DMS53 (cell line): ENCODE data around the gene AGPAT1.
"Not testable (repeated sequence)": the region's sequence is repeated elsewhere in the genome, so short reads cannot be mapped to it uniquely, and the experiment has no call there.

Experiments
- DNase-seq: peaks from one replicate; lab custom pipeline; 2025; lab: John Stamatoyannopoulos, UW

AGPAT1 gene

DNA sequence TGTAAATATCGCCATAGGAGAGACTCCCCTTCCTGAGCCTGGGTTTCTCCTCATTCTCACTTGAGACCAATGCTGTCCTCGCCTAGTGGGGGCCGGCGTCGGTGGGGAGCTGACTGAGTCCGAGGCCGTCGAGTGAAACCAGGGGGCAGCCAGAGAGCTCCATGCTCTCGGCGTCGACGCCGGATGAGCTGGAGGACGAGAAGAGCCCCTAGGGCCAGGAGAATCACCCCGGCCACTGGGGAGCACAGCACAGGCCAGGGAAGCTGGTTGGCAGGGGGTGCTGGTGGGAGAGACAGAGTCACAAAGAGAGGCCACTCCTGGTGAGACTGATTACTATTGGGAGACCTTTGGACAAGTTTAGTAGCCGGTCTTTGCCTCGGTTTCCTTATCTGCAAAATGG, 23.0 kb upstream of the AGPAT1 start:
- no peak for DNase-seq

DNA sequence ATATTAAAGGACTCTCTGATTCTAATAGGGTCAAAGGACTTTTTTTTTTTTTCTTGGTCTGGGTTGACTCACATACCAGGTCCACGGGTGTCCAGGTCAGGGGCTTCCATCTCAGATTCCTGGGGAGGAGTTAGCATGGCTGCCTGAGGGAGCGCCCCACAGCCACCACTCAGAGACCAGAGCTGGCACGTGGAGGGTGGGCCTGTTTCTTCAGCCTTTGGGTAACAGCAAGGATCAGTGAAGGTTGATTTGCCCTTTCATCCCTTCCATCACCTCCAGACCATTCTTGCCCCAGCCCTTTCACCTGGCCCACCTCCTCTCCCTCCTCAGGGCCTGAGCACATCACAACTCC, 22.4 kb upstream of the AGPAT1 start:
- DNase-seq, result no peak

DNA sequence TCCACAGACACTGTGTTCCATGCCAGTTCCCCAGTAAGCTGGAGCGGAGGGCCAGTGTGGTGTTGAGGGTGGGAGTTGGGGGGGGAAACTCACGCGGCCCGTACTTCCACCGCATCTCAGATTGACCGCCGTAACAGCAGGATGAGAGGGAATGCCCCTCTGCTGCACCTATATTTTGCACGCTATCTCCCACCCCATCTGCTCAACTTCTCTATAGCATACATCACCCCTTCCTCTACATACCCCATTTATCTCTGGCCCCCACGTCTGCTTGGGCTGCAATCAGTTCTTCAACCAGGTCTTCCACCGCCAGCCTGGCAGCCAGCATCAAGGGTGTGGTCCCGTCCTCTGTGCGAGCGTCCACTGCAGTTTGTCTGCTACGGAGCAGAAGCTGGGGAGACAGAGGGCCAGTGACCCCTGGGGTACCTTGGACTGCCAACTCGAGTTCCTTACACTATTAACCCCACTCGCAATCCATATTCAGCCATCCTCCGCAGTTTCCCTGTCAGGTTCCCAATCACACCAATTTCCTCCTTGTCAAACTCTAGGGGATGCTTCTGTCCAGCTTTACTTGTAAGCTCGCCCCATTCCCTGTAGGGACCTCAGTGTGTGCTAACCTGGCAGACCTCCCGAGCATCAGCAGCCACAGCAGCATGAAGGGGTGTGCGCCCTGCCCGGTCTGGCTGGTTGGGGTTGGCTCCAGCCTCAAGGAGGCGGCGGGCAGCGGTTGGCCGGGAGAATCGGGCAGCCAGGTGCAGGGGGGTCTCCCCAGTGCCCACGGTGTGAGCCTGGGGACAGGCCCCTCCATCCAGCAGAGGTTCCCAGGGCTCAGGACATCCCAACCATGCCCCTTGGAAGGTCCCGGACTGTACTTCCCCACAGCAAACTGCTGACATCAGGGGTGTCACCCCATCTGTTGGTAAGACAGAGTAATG, 21.1 kb upstream of the AGPAT1 start:
- peak; percentile 66 for DNase-seq

DNA sequence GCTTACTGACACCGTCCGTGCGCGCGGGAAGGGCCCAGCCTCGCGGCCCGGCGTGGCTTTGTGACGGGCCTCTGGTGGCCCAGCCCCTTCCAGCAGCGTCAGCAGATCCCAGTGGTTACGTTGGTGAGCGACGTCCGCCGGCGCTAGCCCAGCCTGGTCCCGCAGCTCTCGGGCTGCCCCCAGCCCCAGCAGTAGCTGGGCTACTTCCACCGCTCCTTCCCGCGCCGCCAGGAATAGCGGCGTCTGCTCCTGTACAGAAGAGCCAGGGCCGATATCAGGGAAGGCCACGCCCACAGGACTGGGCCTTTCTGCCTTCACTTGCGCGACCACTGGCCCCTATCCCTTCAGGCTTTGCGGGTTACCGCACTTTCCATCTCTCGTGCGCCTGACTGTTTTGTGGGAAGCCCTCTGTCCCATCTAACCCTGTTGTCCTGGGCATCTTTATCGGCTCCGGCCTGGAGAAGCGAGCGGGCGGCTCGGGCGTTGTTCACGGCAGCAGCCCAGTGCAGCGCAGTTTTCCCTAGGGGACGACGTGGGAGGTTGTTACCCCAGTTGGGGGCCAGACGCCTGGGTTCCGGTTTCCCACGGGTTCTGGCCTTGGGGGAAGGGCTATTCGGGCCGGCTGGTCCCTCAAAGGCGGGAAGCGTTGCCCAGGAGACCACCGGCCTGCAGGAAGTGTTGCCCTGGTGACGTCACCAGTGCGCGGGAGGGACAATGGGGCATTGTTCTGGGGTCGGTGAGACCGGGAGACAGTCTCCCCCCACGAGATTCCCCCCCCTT, 20.2 kb upstream of the AGPAT1 start:
- peak; percentile 91 for DNase-seq

DNA sequence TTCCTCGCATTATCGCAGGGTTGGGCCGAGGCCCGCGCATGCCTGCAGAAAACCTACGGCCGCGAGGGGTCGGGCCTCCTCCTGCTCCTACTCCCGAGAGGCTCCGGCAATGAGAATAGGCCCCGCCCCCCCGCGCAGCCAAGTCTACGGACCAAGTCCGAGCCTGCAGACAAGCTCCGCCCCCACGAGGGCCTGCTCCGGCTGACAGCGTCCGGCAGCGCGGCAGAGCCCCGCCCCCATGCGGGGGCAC, 19.7 kb upstream of the AGPAT1 start:
- DNase-seq, result peak; percentile 100

DNA sequence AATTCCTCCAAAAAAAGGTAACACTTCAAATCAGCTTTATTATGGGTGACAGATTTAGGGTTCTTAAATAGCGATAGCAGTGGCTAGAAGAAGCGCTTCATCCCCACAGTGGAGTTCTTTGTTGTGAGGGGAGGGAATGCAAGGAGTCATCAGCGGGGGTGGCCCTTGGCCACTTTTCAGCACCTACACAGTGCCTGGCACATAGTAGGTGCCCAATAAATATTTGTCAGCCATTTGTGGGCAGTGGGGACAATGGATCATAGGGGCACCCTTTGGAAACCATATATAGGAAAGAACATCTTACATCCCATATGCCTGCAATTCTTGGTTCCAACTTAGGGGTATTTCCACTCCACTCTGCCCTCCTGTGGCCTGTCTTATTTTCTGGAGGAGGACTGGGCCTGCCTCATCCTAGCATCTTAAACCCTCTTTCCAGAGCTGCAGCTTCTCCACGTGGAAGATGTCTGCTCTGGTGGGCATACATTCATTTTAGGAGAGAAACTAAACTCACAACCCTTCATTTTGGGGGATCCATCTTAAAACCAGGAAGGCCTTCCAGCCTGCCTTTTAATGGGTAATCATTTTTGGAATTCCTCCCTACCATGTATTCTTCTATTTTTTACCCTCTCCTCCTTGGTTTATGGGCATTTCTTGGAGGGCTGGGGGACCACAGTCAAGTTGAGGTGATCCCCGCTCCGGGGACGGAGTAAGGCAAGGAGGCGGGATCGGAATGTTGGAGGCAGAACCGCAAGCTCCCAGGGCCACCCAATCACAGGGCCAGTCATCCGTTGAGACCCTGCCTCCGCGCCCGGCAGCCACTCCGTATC, 19.2 kb upstream of the AGPAT1 start:
- DNase-seq, result peak; percentile 61

DNA sequence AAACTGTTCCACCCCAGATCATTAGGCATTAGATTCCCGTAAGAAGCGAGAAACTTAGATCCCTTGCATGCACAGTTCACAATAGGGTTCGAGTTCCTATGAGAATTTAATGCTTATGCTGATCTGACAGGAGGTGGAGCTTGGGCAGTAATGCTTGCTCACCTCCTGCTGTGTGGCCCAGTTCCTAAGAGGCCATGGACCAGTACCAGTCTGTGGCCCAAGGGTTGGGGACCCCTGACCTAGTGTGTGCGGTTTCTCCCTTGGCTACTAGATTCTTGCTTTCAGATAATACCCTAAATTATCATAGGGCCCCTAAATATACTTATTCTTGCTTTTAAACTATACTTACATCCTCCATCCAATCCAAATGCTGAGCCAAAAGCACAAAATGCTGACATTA, 18.5 kb upstream of the AGPAT1 start:
- no peak for DNase-seq

DNA sequence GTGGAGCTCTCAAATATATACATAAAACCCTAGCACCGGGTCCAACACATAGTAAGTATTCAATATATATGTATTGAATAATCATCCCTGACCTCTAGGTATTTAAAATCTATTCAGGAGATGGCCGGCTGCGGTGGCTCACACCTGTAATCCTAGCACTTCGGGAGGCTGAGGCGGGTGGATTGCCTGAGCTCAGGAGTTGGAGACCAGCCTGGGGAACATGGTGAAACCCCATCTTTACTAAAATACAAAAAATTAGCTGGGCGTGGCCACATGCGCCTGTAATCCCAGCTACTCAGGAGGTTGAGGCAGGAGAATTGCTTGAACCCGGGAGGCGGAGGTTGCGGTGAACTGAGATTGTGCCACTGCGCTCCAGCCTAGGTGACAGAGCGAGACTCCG, 17.2 kb upstream of the AGPAT1 start:
- not testable (repeated sequence) for DNase-seq

DNA sequence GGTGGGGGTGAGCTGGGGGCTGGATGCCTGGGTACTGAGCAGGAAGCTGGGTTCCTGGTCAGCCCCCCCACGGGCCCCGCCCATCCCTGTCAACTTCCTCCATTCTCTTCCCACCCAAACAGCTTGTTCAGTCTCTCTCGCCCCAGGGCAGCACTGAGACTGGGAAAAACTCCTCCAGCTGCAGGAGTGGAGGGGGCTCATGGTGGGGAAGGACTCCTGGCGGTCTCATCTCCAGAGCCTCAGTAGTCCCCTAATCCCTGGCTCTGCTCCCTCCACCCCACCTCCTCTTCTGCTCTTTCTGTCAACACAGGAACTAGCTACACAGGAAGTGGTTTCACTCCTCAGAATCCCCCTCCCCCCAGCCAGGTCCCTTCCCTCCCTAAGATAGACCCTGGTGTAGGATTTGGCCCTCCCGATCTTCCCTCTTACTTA, 16.7 kb upstream of the AGPAT1 start, which contains the start of gene GPSM3:
Gene GPSM3 (minus strand): TSS at position 36 of the 432 bp plus-strand sequence. CDS start 130 bp downstream, outside the sequence.
- peak; percentile 35 for DNase-seq

DNA sequence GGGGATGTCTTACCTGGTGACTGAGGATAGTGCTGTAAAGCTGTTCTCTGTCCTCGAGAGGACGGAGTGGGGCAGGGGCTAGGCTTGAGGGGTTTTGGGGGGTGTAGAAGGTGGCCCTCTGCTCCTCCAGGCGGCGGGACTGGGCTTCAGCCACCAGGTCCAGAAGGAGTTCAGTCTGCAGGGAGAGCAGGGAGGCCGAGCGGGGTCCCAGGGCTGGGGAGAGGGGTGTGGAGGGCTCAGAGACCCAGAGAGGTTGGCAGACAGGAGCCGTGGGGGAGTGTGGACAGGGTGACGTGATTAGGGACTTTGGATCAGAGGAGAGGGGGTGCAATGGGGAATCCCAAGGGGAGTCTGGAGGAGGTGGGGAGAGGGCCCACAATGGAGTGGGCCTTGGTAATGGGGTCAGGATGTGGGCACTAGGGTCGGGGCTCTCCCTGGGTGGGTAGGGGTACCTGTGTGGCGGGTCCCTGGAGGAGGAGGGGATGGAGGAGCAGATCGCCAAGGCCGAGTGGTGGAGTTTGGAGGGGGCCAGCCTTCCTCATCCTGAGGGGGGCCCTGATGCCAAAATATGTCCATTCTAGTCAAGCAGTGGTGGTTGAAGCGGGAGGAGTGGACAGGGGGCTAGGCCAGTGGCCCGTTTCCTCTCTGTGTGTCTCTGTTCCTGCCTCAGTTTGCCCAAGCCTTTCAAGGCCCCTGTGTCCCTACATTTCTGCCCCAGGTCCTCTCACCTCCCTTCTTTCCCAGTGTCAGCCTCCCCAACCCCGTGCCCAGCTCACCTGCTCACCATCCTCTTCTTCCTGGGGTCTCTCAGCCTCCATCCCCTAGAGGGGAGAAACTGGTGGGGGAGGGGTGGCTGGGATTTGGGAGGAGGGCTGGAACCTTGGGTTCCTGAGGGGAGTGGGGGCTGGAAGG, 16.1 kb upstream of the AGPAT1 start:
- DNase-seq, result no peak

DNA sequence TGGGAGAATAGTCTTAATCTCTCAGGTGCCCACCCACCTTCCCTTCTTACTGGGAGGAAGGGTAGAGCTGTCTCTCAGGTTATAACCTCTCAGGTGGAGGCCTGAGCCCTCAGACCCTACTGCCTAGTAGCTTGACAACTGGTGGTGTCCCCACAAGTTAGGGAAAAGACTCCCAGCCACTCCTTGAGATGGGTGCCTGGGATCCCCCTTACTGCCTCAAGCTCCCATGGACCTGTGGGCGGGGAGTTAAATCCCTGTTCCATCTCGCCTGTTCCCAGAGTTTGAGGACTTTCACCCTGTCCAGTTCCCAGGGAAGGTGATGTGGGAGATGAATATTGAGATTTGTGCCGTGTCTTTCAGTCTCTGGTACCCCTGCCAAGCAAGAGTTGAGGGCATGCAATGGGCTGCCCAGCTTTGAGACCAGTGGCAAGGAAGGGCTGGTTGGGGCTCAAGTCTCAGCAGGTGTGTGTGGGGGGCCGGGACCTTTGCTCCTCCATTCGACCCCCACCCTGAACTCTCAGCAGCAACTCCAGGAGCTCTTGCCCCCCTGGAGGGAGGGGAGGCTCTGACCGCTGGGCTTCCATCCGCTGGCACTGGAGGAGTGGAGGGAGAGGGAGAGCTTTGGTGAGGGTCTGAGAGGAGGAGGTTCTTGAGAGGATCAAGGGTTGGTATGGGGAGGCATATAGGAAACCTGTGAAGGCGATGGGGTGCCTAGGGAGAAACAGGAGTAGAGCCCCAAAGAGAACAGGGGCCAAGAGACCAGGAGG, 15.2 kb upstream of the AGPAT1 start:
- no peak for DNase-seq

DNA sequence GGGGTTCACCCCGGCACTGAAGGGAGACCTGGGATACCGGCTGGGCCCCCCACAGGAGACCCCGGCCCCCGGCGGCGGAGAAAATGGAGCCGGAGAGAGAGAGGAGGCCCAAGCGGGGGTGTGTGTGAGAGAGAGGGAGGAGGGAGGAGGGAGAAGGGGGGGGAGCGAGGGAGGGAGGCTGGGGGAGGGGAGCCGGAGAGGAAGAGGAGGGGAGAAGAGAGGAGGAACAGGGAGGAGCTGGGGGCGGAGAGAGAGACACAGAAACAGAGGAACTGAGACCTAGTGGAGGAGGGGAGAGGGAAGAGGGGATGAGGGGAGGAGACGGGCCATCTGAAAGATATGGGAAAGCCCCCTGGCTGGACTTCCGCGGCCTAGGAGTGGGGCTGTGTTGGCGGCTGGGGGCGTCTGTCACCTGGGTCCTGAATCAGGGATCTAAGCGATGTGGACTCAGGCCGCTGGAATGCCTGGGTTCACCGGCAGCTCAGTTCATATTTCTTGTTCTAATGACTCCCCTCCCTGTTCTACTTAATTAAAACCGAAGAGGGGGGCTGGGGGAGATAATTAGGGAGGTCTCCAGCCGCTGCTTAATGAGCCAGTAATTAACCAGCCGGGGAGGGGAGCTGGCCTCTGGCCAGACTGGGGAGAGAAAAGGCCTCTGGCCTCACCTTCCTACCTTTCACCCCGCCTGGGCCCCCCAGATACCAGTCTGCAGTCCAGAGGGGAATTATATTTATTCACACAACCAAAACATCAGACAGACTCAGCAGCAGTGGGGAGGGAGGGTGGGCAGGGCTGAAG, 14.4 kb upstream of the AGPAT1 start, which contains the start of gene PBX2:
Gene PBX2 (minus strand): TSS at position 149 of the 798 bp plus-strand sequence. CDS start 287 bp downstream, outside the sequence.
- peak; percentile 81 for DNase-seq

DNA sequence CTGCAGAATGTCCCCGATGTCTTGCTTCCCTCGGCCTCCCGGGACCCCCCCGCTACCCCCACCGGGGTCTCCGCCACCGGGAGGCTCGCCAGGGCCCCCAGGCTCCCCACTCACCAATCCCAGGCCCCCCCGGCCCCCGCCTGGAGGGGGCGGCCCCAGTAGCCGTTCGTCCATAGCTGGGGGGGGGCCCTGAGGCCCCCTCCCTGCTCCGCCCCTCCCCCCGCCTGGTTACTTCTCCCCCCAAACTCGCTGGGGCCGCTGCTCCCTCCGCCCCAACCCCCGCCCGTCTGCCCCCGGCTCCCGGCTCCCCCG, 13.8 kb upstream of the AGPAT1 start:
- DNase-seq, result no peak

DNA sequence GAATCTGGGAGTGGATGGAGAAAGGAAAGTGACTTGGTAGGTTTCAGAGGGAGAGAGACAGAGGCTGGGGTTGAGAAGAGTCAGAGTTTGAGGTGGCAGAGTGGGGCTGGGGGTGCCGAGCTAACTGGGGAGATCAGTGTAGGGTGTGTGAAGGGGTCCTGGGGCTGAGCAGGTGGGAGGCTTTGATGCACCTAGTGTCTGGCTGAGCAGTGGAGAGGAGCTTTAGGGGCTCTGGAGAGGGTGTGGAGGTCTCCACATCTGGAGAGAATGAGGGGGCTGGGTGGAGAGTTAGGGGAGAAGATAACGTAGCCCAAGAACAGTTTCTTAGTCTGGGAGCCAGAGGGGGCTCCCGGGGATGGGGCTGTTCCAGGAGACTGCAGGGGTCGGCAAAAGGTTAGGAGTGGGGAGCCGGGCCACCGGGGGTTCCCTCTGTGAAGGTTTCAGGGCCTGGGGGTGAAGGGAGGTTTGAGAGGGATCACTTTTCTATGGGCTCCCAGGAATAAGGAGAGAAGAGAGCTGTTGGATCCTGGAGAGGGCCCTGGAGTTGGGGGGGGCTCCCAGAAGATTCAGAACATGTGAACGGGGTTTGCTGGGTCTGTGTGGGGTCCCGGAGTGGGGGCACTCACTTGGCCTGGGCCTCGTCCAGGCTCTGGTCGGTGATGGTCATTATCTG, 13.3 kb upstream of the AGPAT1 start:
- no peak for DNase-seq

DNA sequence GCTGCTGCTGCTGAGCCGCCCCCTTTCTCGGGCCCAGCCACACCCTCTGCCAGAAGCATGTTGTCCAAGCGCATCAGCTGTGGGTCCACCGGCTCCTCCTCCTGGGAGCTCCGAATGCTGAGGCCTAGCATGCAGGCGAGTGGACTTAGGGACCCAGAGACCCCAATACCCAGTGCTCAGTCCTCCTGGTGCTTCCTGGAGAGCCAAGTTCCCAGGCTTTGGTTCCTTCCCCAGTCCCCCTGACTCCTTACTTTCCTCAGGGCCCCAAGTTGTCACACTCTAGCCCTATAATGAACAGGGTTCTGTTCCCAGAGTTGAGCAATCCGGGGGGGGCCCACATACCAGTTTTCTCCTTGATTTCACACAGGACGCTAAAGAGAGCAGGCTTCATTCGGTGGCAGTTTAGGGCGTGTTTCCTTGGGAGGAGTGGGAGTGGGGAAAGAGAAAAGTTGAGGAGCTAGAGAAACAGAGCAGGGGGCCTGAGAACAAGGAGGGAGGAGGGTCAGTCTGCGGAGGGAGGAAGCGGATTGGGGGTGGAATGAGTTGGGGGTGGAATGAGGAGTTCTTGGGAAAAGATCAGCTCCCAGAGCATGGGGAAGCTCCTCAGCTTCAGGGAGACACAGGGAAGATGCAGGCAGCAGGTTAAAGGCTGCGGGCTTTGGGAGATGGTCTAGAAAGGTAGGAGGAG, 12.6 kb upstream of the AGPAT1 start:
- no peak for DNase-seq

DNA sequence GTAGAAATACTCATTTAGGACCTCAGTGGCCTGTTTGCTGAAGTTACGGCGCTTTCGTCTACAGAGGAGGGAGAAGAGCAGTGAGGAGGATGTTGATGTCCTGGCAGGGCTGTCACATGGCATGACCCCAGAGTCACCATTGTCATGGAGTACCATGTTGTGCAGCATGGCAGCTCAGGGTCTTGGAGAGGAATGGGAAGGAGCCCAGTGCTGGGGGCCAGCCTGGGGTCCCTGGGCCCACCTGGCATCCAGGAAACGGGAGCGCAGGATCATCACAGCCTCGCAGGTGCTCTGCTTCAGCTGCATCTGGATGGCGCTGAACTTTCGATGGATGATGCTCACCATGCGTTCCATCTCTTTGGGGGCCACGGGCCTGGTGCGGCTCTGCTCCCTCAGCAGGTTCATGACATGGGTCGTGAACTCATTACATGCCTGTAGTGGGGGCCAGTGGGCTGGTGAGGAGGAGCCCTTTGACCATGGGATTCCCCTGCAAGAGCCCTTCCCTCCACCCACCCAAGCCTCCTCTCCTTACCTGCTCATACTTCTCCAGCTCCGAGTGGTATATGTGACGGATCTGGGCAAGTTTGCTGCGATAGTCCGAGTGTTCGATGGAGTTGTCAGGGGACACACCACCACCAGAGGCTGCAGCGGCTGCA, 12.0 kb upstream of the AGPAT1 start:
- DNase-seq, result not testable (repeated sequence)

DNA sequence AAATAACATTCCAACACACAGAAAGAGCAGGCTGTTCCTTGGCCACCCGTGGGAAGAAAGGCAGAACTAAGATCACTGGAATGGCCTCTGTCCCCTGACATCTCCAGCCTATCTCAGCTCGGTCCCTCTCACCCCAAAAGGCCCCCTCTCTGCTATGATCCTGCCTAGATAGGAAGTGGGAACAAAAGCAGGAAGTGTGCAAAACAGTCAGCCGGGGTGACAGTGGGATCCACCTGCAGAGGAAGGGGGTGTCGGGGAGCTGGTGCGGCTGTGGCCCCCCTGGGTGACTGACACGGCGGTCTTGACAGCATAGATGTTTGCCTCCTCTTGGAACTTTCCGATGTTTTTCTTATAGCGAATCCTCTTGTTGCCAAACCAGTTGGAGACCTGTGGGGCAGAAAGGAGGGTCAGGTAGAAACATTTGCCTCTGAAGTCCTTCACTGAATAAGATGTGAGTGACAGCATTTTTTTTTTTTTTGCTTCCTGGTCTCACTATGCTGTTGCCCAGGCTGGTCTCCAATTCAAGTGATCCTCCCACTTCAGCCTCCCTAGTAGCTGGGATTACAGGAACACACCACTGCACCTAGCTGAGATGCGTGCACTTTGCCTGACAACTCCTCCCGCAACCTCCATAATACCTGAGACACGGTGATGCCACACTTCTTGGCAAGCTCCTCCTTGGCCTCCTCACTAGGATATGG, 11.3 kb upstream of the AGPAT1 start:
- DNase-seq, result peak; percentile 36
